ENCODE measurements around the gene ZBTB39. TPM values are rescaled to one million over a fixed set of nuclear protein-coding genes. Genes with fewer than 3 reads are reported as not detected.
A peak's percentile ranks its signal among the peaks of the same experiment; 100 is the strongest.
"Not testable (repeated sequence)": the region's sequence is repeated elsewhere in the genome, so short reads cannot be mapped to it uniquely, and the experiment has no call there.

Gene ZBTB39
- total RNA-seq, result 6.6 TPM
- 1.4 TPM for polyA plus RNA-seq (ENCODE audit: insufficient read depth, low read depth, low replicate concordance)
- long read RNA-seq, donor 1, full-length matches to known transcripts, result 3 of 3 reads
- long read RNA-seq, donor 1, partial matches to known transcripts, result 0 of 3 reads
- long read RNA-seq, donor 1, other reads (novel, unspliced or antisense), result 0 of 3 reads
- long read RNA-seq, donor 2, full-length matches to known transcripts, result 4 of 4 reads
- long read RNA-seq, donor 2, partial matches to known transcripts, result 0 of 4 reads
- long read RNA-seq, donor 2, other reads (novel, unspliced or antisense), result 0 of 4 reads
- long read RNA-seq, donor 3, full-length matches to known transcripts, result 3 of 3 reads
- long read RNA-seq, donor 3, partial matches to known transcripts, result 0 of 3 reads
- long read RNA-seq, donor 3, other reads (novel, unspliced or antisense), result 0 of 3 reads
- long read RNA-seq, donor 4, full-length matches to known transcripts, result 5 of 5 reads
- long read RNA-seq, donor 4, partial matches to known transcripts, result 0 of 5 reads
- long read RNA-seq, donor 4, other reads (novel, unspliced or antisense), result 0 of 5 reads
- long read RNA-seq, donor 5, result 0 reads
- long read RNA-seq, donor 6, result 0 reads
- long read RNA-seq, donor 7, full-length matches to known transcripts, result 6 of 14 reads
- long read RNA-seq, donor 7, partial matches to known transcripts, result 0 of 14 reads
- long read RNA-seq, donor 7, other reads (novel, unspliced or antisense), result 8 of 14 reads
- long read RNA-seq, donor 8, full-length matches to known transcripts, result 3 of 3 reads
- long read RNA-seq, donor 8, partial matches to known transcripts, result 0 of 3 reads
- long read RNA-seq, donor 8, other reads (novel, unspliced or antisense), result 0 of 3 reads
- long read RNA-seq, donor 9, full-length matches to known transcripts, result 1 of 1 reads
- long read RNA-seq, donor 9, partial matches to known transcripts, result 0 of 1 reads
- long read RNA-seq, donor 9, other reads (novel, unspliced or antisense), result 0 of 1 reads
- long read RNA-seq, donor 10, full-length matches to known transcripts, result 3 of 3 reads
- long read RNA-seq, donor 10, partial matches to known transcripts, result 0 of 3 reads
- long read RNA-seq, donor 10, other reads (novel, unspliced or antisense), result 0 of 3 reads

DNA sequence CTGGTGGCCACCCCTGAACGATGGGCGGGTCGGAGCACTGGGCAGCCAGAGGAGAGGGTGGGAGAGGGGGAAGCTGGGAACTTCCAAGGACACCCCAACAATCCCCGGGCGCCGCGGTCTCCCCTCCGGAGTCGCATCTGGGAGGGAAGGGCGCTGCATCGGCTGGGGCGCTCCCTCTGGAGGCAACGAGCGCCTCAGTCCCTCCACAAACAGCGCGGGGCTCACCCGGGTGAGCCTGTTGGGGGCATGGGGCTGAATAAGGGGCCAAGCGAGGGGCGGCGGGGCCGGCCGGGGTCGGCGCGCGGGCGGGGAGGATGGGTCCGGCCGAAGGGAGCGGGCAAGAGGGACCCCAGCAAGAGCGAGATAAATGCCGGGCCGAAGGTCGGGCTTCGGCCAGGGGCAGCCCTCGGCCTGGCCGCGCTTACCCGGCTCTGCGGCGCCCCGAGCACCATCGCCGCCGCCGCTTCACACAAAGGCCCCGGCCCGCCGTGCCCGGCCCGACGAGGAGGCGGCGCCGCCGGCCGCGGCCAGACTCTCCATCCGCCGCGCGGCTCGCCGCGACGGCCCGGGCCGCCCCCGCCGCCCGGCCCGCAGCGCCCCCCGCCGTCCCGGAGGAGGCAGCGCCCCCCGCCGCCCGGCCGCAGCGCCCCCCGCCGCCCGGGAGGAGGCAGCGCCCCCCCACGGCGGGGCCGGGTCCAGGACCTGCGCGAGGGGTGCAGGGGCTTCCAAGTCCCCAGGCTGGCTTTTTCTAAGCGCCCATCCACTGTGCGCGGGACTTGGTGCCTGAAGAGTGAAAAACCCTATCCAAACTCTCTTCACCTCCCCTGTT lies at the start of gene ZBTB39:
TSS of gene ZBTB39 (minus strand) at position 567 of the 829 bp plus-strand sequence. CDS start 1,629 bp downstream, outside the sequence.
- peak within 1 kb of the TSS; percentile 40 to 45 for H3K27ac ChIP-seq (ENCODE audit: low read depth in 2 of 2, low read length in 2 of 2)
- TF ChIP-seq, protein P1, sequence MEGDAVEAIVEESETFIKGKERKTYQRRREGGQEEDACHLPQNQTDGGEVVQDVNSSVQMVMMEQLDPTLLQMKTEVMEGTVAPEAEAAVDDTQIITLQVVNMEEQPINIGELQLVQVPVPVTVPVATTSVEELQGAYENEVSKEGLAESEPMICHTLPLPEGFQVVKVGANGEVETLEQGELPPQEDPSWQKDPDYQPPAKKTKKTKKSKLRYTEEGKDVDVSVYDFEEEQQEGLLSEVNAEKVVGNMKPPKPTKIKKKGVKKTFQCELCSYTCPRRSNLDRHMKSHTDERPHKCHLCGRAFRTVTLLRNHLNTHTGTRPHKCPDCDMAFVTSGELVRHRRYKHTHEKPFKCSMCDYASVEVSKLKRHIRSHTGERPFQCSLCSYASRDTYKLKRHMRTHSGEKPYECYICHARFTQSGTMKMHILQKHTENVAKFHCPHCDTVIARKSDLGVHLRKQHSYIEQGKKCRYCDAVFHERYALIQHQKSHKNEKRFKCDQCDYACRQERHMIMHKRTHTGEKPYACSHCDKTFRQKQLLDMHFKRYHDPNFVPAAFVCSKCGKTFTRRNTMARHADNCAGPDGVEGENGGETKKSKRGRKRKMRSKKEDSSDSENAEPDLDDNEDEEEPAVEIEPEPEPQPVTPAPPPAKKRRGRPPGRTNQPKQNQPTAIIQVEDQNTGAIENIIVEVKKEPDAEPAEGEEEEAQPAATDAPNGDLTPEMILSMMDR (IDR thresholded peaks at IDR 0.05; ENCODE audit: borderline replicate concordance, extremely low read depth, insufficient read depth), result peak; percentile 44
- no peak for FAIRE-seq
- intact Hi-C loops (cut with DNase I), result no loop called here
- H3K27me3 ChIP-seq (ENCODE audit: control insufficient read depth, insufficient read depth, low read length), result no peaks in the 10 kb centered on the region
- peaks cover 0 to 15% (median 8%) of the 10 kb centered on the region in 3 donors for H3K4me1 ChIP-seq (ENCODE audit: control insufficient read depth in 2 of 3, insufficient read depth in 2 of 3, low read depth in 1 of 3, low read length in 3 of 3)
- peak; percentile 62 to 85 (median 76) for DNase-seq
- H3K9ac ChIP-seq (ENCODE audit: low read length in 3 of 3), result peak within 1 kb of the TSS; percentile 41 to 78 (median 76)
- peak within 1 kb of the TSS; percentile 58 to 82 (median 71) for H3K4me3 ChIP-seq (ENCODE audit: low read length in 3 of 3)
- H3K9me3 ChIP-seq (ENCODE audit: control insufficient read depth in 2 of 3, insufficient read depth in 1 of 3, low read length in 3 of 3), result no peaks in the 10 kb centered on the region
- peaks cover 2 to 31% (median 9%) of the 10 kb centered on the region in 3 donors for H3K36me3 ChIP-seq (ENCODE audit: control insufficient read depth in 2 of 3, insufficient read depth in 3 of 3, low read length in 3 of 3)

GRCh38 chr12:57055824-57056223 lies 49.5 kb upstream of the ZBTB39 start:
- H3K9ac ChIP-seq (ENCODE audit: low read length in 3 of 3), result no peak overlapping the region
- FAIRE-seq, result no peak
- H3K27me3 ChIP-seq (ENCODE audit: control insufficient read depth, insufficient read depth, low read length), result no peaks in the 10 kb centered on the region
- H3K4me1 ChIP-seq (ENCODE audit: control insufficient read depth in 2 of 3, insufficient read depth in 2 of 3, low read depth in 1 of 3, low read length in 3 of 3), result no peaks in the 10 kb centered on the region
- peaks cover 0 to 8% (median 0%) of the 10 kb centered on the region in 3 donors for H3K36me3 ChIP-seq (ENCODE audit: control insufficient read depth in 2 of 3, insufficient read depth in 3 of 3, low read length in 3 of 3)
- H3K4me3 ChIP-seq (ENCODE audit: low read length in 3 of 3), result no peak overlapping the region
- TF ChIP-seq, protein P1 (IDR thresholded peaks at IDR 0.05; ENCODE audit: borderline replicate concordance, extremely low read depth, insufficient read depth), result no peak
- intact Hi-C loops (cut with DNase I), result no loop called here
- no peak for DNase-seq
- H3K9me3 ChIP-seq (ENCODE audit: control insufficient read depth in 2 of 3, insufficient read depth in 1 of 3, low read length in 3 of 3), result no peaks in the 10 kb centered on the region
- H3K27ac ChIP-seq (ENCODE audit: low read depth in 2 of 2, low read length in 2 of 2), result no peak overlapping the region

- FAIRE-seq; intact Hi-C loops (cut with DNase I); H3K27me3 ChIP-seq (ENCODE audit: control insufficient read depth, insufficient read depth, low read length); H3K27ac ChIP-seq (ENCODE audit: low read depth in 2 of 2, low read length in 2 of 2); H3K4me1 ChIP-seq (ENCODE audit: control insufficient read depth in 2 of 3, insufficient read depth in 2 of 3, low read depth in 1 of 3, low read length in 3 of 3); H3K9ac ChIP-seq (ENCODE audit: low read length in 3 of 3); DNase-seq; H3K36me3 ChIP-seq (ENCODE audit: control insufficient read depth in 2 of 3, insufficient read depth in 3 of 3, low read length in 3 of 3); H3K9me3 ChIP-seq (ENCODE audit: control insufficient read depth in 2 of 3, insufficient read depth in 1 of 3, low read length in 3 of 3); H3K4me3 ChIP-seq (ENCODE audit: low read length in 3 of 3): not testable (repeated sequence)
Measured at GRCh38 chr12:57053901-57054300, 47.6 kb upstream of the ZBTB39 start.

- FAIRE-seq; H3K9me3 ChIP-seq (ENCODE audit: control insufficient read depth in 2 of 3, insufficient read depth in 1 of 3, low read length in 3 of 3); intact Hi-C loops (cut with DNase I); H3K9ac ChIP-seq (ENCODE audit: low read length in 3 of 3); H3K36me3 ChIP-seq (ENCODE audit: control insufficient read depth in 2 of 3, insufficient read depth in 3 of 3, low read length in 3 of 3); H3K4me3 ChIP-seq (ENCODE audit: low read length in 3 of 3); H3K4me1 ChIP-seq (ENCODE audit: control insufficient read depth in 2 of 3, insufficient read depth in 2 of 3, low read depth in 1 of 3, low read length in 3 of 3); H3K27ac ChIP-seq (ENCODE audit: low read depth in 2 of 2, low read length in 2 of 2); DNase-seq; H3K27me3 ChIP-seq (ENCODE audit: control insufficient read depth, insufficient read depth, low read length): not testable (repeated sequence)
Measured at GRCh38 chr12:57053146-57053545, 46.8 kb upstream of the ZBTB39 start.
